OCI-LY7 (cell line): ENCODE data around the gene RHBDF1.
"Not testable (repeated sequence)": the region's sequence is repeated elsewhere in the genome, so short reads cannot be mapped to it uniquely, and the experiment has no call there.

ENCODE experiments used
- CTCF ChIP-seq: fragments of 200-600 bp; sonication (generic); conservative IDR thresholded peaks from 2 replicates; pipeline ENCODE4 v1.5.1; 2014; ENCODE audit warnings: mild to moderate bottlenecking, antibody characterized with exemption, low read length, moderate library complexity, mixed read lengths
- EZH2phosphoT487 ChIP-seq: fragments of 200-600 bp; sonication (generic); IDR thresholded peaks from 2 replicates; pipeline ENCODE4 v1.6.1; 2018; ENCODE audit warnings: low read depth, borderline replicate concordance, mild to moderate bottlenecking, mixed run types, antibody characterized with exemption, low read length, moderate library complexity, mixed read lengths

GRCh38 chr16:20886-21285 lies 51.5 kb downstream of the RHBDF1 start:
- TF ChIP-seq CTCF, EZH2phosphoT487: not testable (repeated sequence)
